Measurements from ENCODE around the gene IZUMO4. TPM values are rescaled to one million over a fixed set of nuclear protein-coding genes. Genes with fewer than 3 reads are reported as not detected.

Gene IZUMO4
- total and polyA plus RNA-seq, 7 donors = 2.3 to 8.5 (median 4.2) TPM

DNA sequence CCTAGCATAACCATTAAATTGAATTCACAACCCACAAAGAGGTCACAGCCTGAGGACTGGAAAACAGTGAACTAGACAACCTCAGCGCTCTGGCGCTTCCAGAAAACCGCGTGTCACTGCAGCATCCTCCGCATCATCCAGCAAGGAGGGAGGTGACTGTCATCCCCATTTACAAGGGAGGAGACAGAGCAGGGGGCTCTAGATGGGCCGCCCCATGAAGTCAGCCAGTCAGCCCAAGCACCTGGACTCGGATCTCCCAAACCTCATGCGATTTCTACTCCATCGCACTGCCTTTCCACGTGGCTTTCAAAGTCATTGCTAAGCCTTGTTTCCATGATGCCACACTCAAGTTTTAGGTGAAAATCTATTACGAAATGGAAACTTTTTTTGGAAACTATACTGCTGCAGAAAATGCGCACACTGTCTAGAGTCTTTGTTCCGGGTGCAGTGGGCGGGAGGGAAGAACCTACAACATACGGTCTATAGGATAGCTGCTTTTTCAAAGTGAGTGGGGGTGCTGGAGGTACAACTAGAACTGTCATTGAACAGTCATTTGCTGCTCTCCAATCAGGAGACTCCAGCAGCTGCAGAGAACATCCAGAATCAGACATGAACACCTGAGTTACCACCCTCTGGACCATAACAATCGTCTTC lies 51.9 kb downstream of the IZUMO4 start:
- no peaks in the 10 kb centered on the region for H3K27me3 ChIP-seq
- no peak overlapping the region for H3K27ac ChIP-seq
- H3K4me3 ChIP-seq = no peak overlapping the region
- peaks cover 0 to 7% (median 0%) of the 10 kb centered on the region in 4 donors for H3K36me3 ChIP-seq
- WGBS, 2 donors = 87 to 92% methylated on average over 16 of the region's 16 CpGs
- H3K9me3 ChIP-seq = no peaks in the 10 kb centered on the region
- TF ChIP-seq POLR2A (IDR thresholded peaks at IDR 0.05) = no peak
- no peak for TF ChIP-seq EP300 (IDR thresholded peaks at IDR 0.05)
- peaks cover 0 to 54% (median 39%) of the 10 kb centered on the region in 4 donors for H3K4me1 ChIP-seq
- no peak for DNase-seq
- intact Hi-C loops (cut with DNase I) = no loop called here

Other genes starting within 250 kb of the IZUMO4 start
- 10 to 100 TPM in 2 of 4 donors, 1 to 10 TPM in 2; 8.6 to 61.8 (median 13.1) TPM for gene REXO1, start 248.4 kb upstream of the IZUMO4 start, total RNA-seq
- gene REXO1, start 248.4 kb upstream of the IZUMO4 start, polyA plus RNA-seq = 10 to 100 TPM in 2 of 3 donors, 1 to 10 TPM in 1; 9.0 to 34.6 (median 11.1) TPM
- gene KLF16, start 233.3 kb upstream of the IZUMO4 start, total RNA-seq = 10 to 100 TPM in 1 of 4 donors, 1 to 10 TPM in 3; 2.1 to 10.3 (median 4.4) TPM
- gene KLF16, start 233.3 kb upstream of the IZUMO4 start, polyA plus RNA-seq = 10 to 100 TPM in 2 of 3 donors, 1 to 10 TPM in 1; 8.4 to 20.5 (median 12.5) TPM
- gene ABHD17A, start 211.4 kb upstream of the IZUMO4 start, total RNA-seq = 10 to 100 TPM; 86.6 to 97.1 (median 92.7) TPM
- 10 to 100 TPM; 60.7 to 76.3 (median 69.4) TPM for gene ABHD17A, start 211.4 kb upstream of the IZUMO4 start, polyA plus RNA-seq
- gene ADAT3, start 191.5 kb upstream of the IZUMO4 start, total RNA-seq = 1 to 10 TPM in 2 of 4 donors, under 1 TPM in 2; 0.33 to 6.2 (median 1.5) TPM
- 10 to 100 TPM in 2 of 3 donors, 1 to 10 TPM in 1; 6.6 to 17.4 (median 13.2) TPM for gene ADAT3, start 191.5 kb upstream of the IZUMO4 start, polyA plus RNA-seq
- 10 to 100 TPM; 25.8 to 47.0 (median 31.0) TPM for gene SCAMP4, start 191.5 kb upstream of the IZUMO4 start, total RNA-seq
- gene SCAMP4, start 191.5 kb upstream of the IZUMO4 start, polyA plus RNA-seq = 10 to 100 TPM; 14.4 to 55.4 (median 16.6) TPM
- gene CSNK1G2, start 155.7 kb upstream of the IZUMO4 start, total RNA-seq = 10 to 100 TPM; 26.8 to 49.9 (median 40.1) TPM
- gene CSNK1G2, start 155.7 kb upstream of the IZUMO4 start, polyA plus RNA-seq = 10 to 100 TPM; 24.6 to 91.1 (median 31.7) TPM
- 10 to 100 TPM; 43.8 to 82.8 (median 50.3) TPM for gene BTBD2, start 81.2 kb upstream of the IZUMO4 start, total RNA-seq
- gene BTBD2, start 81.2 kb upstream of the IZUMO4 start, polyA plus RNA-seq = 10 to 100 TPM; 31.9 to 58.7 (median 46.2) TPM
- 100 to 1,000 TPM in 3 of 4 donors, 10 to 100 TPM in 1; 83.1 to 124 (median 107) TPM for gene MKNK2, start 45.7 kb upstream of the IZUMO4 start, total RNA-seq
- 100 to 1,000 TPM; 121 to 157 (median 129) TPM for gene MKNK2, start 45.7 kb upstream of the IZUMO4 start, polyA plus RNA-seq
- 10 to 100 TPM; 25.7 to 65.4 (median 32.0) TPM for gene MOB3A, start 589 bp upstream of the IZUMO4 start, total RNA-seq
- 10 to 100 TPM; 14.4 to 36.1 (median 14.6) TPM for gene MOB3A, start 589 bp upstream of the IZUMO4 start, polyA plus RNA-seq
- 10 to 100 TPM; 43.1 to 83.1 (median 51.2) TPM for gene AP3D1, start 54.7 kb downstream of the IZUMO4 start, total RNA-seq
- gene AP3D1, start 54.7 kb downstream of the IZUMO4 start, polyA plus RNA-seq = 100 to 1,000 TPM in 1 of 3 donors, 10 to 100 TPM in 2; 47.4 to 127 (median 72.6) TPM
- 1 to 10 TPM; 4.6 to 8.0 (median 6.3) TPM for gene DOT1L, start 67.0 kb downstream of the IZUMO4 start, total RNA-seq
- 10 to 100 TPM in 2 of 3 donors, 1 to 10 TPM in 1; 6.9 to 26.0 (median 12.6) TPM for gene DOT1L, start 67.0 kb downstream of the IZUMO4 start, polyA plus RNA-seq
- 10 to 100 TPM; 40.7 to 57.3 (median 42.8) TPM for gene PLEKHJ1, start 139.4 kb downstream of the IZUMO4 start, total RNA-seq
- 100 to 1,000 TPM; 228 to 255 (median 247) TPM for gene PLEKHJ1, start 139.4 kb downstream of the IZUMO4 start, polyA plus RNA-seq
- gene SF3A2, start 139.9 kb downstream of the IZUMO4 start, total RNA-seq = 10 to 100 TPM; 17.5 to 59.8 (median 24.4) TPM
- gene SF3A2, start 139.9 kb downstream of the IZUMO4 start, polyA plus RNA-seq = 10 to 100 TPM; 16.9 to 61.3 (median 26.4) TPM
- 1 to 10 TPM in 2 of 4 donors, under 1 TPM in 1, not detected in 1; 0.99 to 1.9 (median 1.8) TPM for gene AMH, start 152.4 kb downstream of the IZUMO4 start, total RNA-seq
- 1 to 10 TPM in 1 of 3 donors, under 1 TPM in 1, not detected in 1; 0.69 to 3.3 TPM for gene AMH, start 152.4 kb downstream of the IZUMO4 start, polyA plus RNA-seq
- under 1 TPM in 1 of 4 donors, not detected in 3; 0.36 TPM for gene JSRP1, start 159.5 kb downstream of the IZUMO4 start, total RNA-seq
- 1 to 10 TPM in 2 of 3 donors, not detected in 1; 1.0 to 1.6 TPM for gene JSRP1, start 159.5 kb downstream of the IZUMO4 start, polyA plus RNA-seq
- under 1 TPM; 0.41 to 0.82 (median 0.63) TPM for gene PEAK3, start 185.3 kb downstream of the IZUMO4 start, total RNA-seq
- gene PEAK3, start 185.3 kb downstream of the IZUMO4 start, polyA plus RNA-seq = under 1 TPM; under 0.01 to 0.74 (median 0.46) TPM
- gene LINGO3, start 211.2 kb downstream of the IZUMO4 start, total RNA-seq = under 1 TPM in 1 of 4 donors, not detected in 3; 0.14 TPM
- gene LINGO3, start 211.2 kb downstream of the IZUMO4 start, polyA plus RNA-seq = under 1 TPM in 1 of 3 donors, not detected in 2; 0.70 TPM
- 100 to 1,000 TPM in 2 of 4 donors, 10 to 100 TPM in 2; 51.5 to 139 (median 100) TPM for gene LSM7, start 231.7 kb downstream of the IZUMO4 start, total RNA-seq
- gene LSM7, start 231.7 kb downstream of the IZUMO4 start, polyA plus RNA-seq = 100 to 1,000 TPM; 234 to 427 (median 235) TPM
- gene SPPL2B, start 231.8 kb downstream of the IZUMO4 start, total RNA-seq = 10 to 100 TPM; 14.6 to 47.4 (median 24.0) TPM
- 100 to 1,000 TPM in 1 of 3 donors, 10 to 100 TPM in 1, 1 to 10 TPM in 1; 6.0 to 145 (median 12.0) TPM for gene SPPL2B, start 231.8 kb downstream of the IZUMO4 start, polyA plus RNA-seq